WTC11 (cell line): ENCODE results near the gene NMUR2. TPM values are rescaled to one million over a fixed set of nuclear protein-coding genes. Genes with fewer than 3 reads are reported as not detected.

Experiments used
- ATAC-seq: fragments of 200-7000 bp; cut with Tn5 transposase; 2 replicates; pipeline ENCODE4 v1.10.0; 2021; ENCODE audit warnings: mild to moderate bottlenecking, moderate library complexity
- Bru-seq: library from RNA; stranded (reverse); fragments of 400-500 nt; gene quantifications from one replicate; lab custom pipeline; 2021; lab: Mats Ljungman, UMichigan
- CTCF ChIA-PET: fragments of 300-600 bp; sonication (Branson Sonifier 250); formaldehyde crosslinking; loops from one replicate; lab custom pipeline; 2021; ENCODE audit warnings: antibody characterized with exemption; lab: Charles Lee
- POLR2A ChIA-PET: fragments of 350-600 bp; sonication (Branson Sonifier 250); formaldehyde crosslinking; loops from one replicate; lab custom pipeline; 2021; ENCODE audit warnings: antibody characterized with exemption; lab: Charles Lee
- DNase-seq: peaks from one replicate; pipeline ENCODE4 v3.0.0; 2021; ENCODE audit warnings: low spot score
- H3K27ac Mint-ChIP-seq: 2 replicates; pipeline ENCODE4 v1.8.0; 2021; ENCODE audit warnings: mixed read lengths
- H3K27me3 Mint-ChIP-seq: 2 replicates; pipeline ENCODE4 v1.8.0; 2021; ENCODE audit warnings: low read depth, mild to moderate bottlenecking, moderate library complexity, mixed read lengths
- H3K36me3 Mint-ChIP-seq: 2 replicates; pipeline ENCODE4 v1.8.0; 2021; ENCODE audit warnings: mixed read lengths
- H3K4me1 Mint-ChIP-seq: 2 replicates; pipeline ENCODE4 v1.8.0; 2022; ENCODE audit warnings: mixed read lengths
- H3K4me3 Mint-ChIP-seq: 2 replicates; pipeline ENCODE4 v1.8.0; 2021; ENCODE audit warnings: mild to moderate bottlenecking, moderate library complexity, mixed read lengths
- H3K9me3 Mint-ChIP-seq: 2 replicates; pipeline ENCODE4 v1.8.0; 2021; ENCODE audit warnings: mixed read lengths
- FOXP1 ChIP-seq: sonication (generic); formaldehyde crosslinking; IDR thresholded peaks from 2 replicates; pipeline ENCODE4 v1.8.0; 2022; ENCODE audit warnings: missing genetic modification reagents, mild to moderate bottlenecking, moderate library complexity, borderline replicate concordance
- JAZF1 ChIP-seq: fragments of 250-450 bp; sonication (Bioruptor Pico); IDR thresholded peaks from 2 replicates; pipeline ENCODE4 v1.9.0; 2021; ENCODE audit warnings: moderate library complexity, mild to moderate bottlenecking, inconsistent platforms
- KAT7 ChIP-seq: sonication (generic); formaldehyde crosslinking; IDR thresholded peaks from 2 replicates; pipeline ENCODE4 v1.8.1; 2023; ENCODE audit warnings: missing genetic modification reagents, mild to moderate bottlenecking, borderline replicate concordance
- NR2C2 ChIP-seq: sonication (generic); formaldehyde crosslinking; IDR thresholded peaks from 2 replicates; pipeline ENCODE4 v1.8.0; 2022; ENCODE audit warnings: mild to moderate bottlenecking, missing genetic modification reagents
- PRRX2 ChIP-seq: fragments of 250-450 bp; sonication (Bioruptor Pico); IDR thresholded peaks from 2 replicates; pipeline ENCODE4 v1.8.0; 2021; ENCODE audit warnings: mild to moderate bottlenecking
- SMAD3 ChIP-seq: sonication (generic); formaldehyde crosslinking; IDR thresholded peaks from 2 replicates; pipeline ENCODE4 v1.8.0; 2022; ENCODE audit warnings: missing genetic modification reagents, mild to moderate bottlenecking, borderline replicate concordance
- SMAD4 ChIP-seq: sonication (generic); formaldehyde crosslinking; IDR thresholded peaks from 2 replicates; pipeline ENCODE4 v1.8.0; 2022; ENCODE audit warnings: mild to moderate bottlenecking, missing genetic modification reagents
- STAT6 ChIP-seq: sonication (generic); formaldehyde crosslinking; conservative IDR thresholded peaks from 2 replicates; pipeline ENCODE4 v1.8.1; 2023; ENCODE audit warnings: mild to moderate bottlenecking, low read depth, missing genetic modification reagents, moderate library complexity
- TP53 ChIP-seq: sonication (generic); formaldehyde crosslinking; IDR thresholded peaks from 2 replicates; pipeline ENCODE4 v1.8.1; 2023; ENCODE audit warnings: mild to moderate bottlenecking, missing genetic modification reagents
- ZNF138 ChIP-seq: sonication (generic); formaldehyde crosslinking; conservative IDR thresholded peaks from 2 replicates; pipeline ENCODE4 v1.8.1; 2022; ENCODE audit warnings: mild to moderate bottlenecking, moderate library complexity, missing genetic modification reagents
- ZNF423 ChIP-seq: fragments of 250-450 bp; sonication (Bioruptor Pico); IDR thresholded peaks from 2 replicates; pipeline ENCODE4 v2.1.2; 2022; ENCODE audit warnings: mild to moderate bottlenecking, moderate library complexity
- ZNF425 ChIP-seq: fragments of 250-450 bp; sonication (Bioruptor Pico); conservative IDR thresholded peaks from 2 replicates; pipeline ENCODE4 v1.9.0; 2021; ENCODE audit warnings: mild to moderate bottlenecking
- ZNF671 ChIP-seq: fragments of 250-450 bp; sonication (Bioruptor Pico); IDR thresholded peaks from 2 replicates; pipeline ENCODE4 v1.8.0; 2021; ENCODE audit warnings: mild to moderate bottlenecking
- long read RNA-seq, 3 experiments: library from RNA in 1 of 3; library from capped mRNA in 1 of 3; library from polyadenylated mRNA in 1 of 3; unstranded in 2 of 3; stranded (forward) in 1 of 3; transcript quantifications; one replicate each; pipeline ENCODE4 v2.0.0, GENCODE V29; 2021
- total RNA-seq: library from RNA; stranded (reverse); gene quantifications from 3 replicates; pipeline ENCODE4 v1.2.3, GENCODE V29; 2021

Gene NMUR2
- total RNA-seq = 0.16 TPM in 1 of 3 replicates, not detected in the others
- Bru-seq, nascent RNA = percentile 21 among the genes with signal in this experiment
- long read RNA-seq, experiment 1 = 0 reads
- long read RNA-seq, experiment 2 = 0 reads
- long read RNA-seq, experiment 3 = 0 reads

GRCh38 chr5:152405145-152405544 lies at the start of gene NMUR2:
TSS of gene NMUR2 (minus strand) at chr5:152405279. CDS start at chr5:152405113, 166 bp downstream.
- TF ChIP-seq STAT6 (CRISPR knock-in tag) = no peak
- 0 out of 2 replicates have a peak, but pooled peaks have one; percentile 22 for TF ChIP-seq TP53 (CRISPR knock-in tag)
- TF ChIP-seq JAZF1 (CRISPR knock-in tag) = no peak
- no peak for TF ChIP-seq ZNF425 (CRISPR knock-in tag)
- TF ChIP-seq FOXP1 (CRISPR knock-in tag) = no peak
- no peak for TF ChIP-seq SMAD3 (CRISPR knock-in tag)
- TF ChIP-seq NR2C2 (CRISPR knock-in tag) = no peak
- TF ChIP-seq KAT7 = no peak
- TF ChIP-seq, all 79 proteins: peak for 1
- Mint-ChIP-seq H3K9me3 (peaks cover 6% of the 10 kb centered on the region; the same call in 1 of the 2 replicates), H3K27me3 (peaks cover 7% of the 10 kb centered on the region), H3K4me3 (no peak within 1 kb of the TSS), H3K27ac (no peak within 1 kb of the TSS), H3K4me1 (peaks cover 5% of the 10 kb centered on the region), H3K36me3 (no peaks in the 10 kb centered on the region)
- ChIA-PET POLR2A (no interaction called here), CTCF (interaction anchor here (0.6 kb wide), 1 partner anchor 50 kb away, joined by 3 read pairs; no protein-coding TSS in a partner anchor)
- peak; percentile 64 for DNase-seq
- peak; percentile 100 for ATAC-seq

- ATAC-seq = peak; percentile 63
- DNase-seq = no peak
- no peaks in the 10 kb centered on the region for H3K36me3 Mint-ChIP-seq
- POLR2A ChIA-PET = no interaction called here
- H3K9me3 Mint-ChIP-seq = peaks cover 6% of the 10 kb centered on the region; the same call in 1 of the 2 replicates
- peaks cover 14% of the 10 kb centered on the region for H3K4me1 Mint-ChIP-seq
- CTCF ChIA-PET = interaction anchor here (0.7 kb wide), 1 partner anchor 11 kb away, joined by 3 read pairs; no protein-coding TSS in a partner anchor
- no peak overlapping the region for H3K4me3 Mint-ChIP-seq
- H3K27ac Mint-ChIP-seq = no peak overlapping the region
- no peak for TF ChIP-seq SMAD4 (CRISPR knock-in tag)
- TF ChIP-seq TP53 (CRISPR knock-in tag) = no peak
- no peak for TF ChIP-seq ZNF671 (CRISPR knock-in tag)
- H3K27me3 Mint-ChIP-seq = no peaks in the 10 kb centered on the region
These were observed 38.9 kb upstream of the NMUR2 start for GRCh38 chr5:152443935-152444334.

- no peak for TF ChIP-seq ZNF138
- no peak for TF ChIP-seq KAT7
- no peak for TF ChIP-seq PRRX2 (CRISPR knock-in tag)
- no peak for TF ChIP-seq ZNF425 (CRISPR knock-in tag)
- no peak for TF ChIP-seq SMAD3 (CRISPR knock-in tag)
- no peak for TF ChIP-seq ZNF423 (CRISPR knock-in tag)
- TF ChIP-seq, all 79 proteins: peak for 0
- ATAC-seq = no peak
- peaks cover 24% of the 10 kb centered on the region for H3K4me1 Mint-ChIP-seq
- no peaks in the 10 kb centered on the region for H3K36me3 Mint-ChIP-seq
- DNase-seq = no peak
- ChIA-PET CTCF (no interaction called here), POLR2A (no interaction called here)
- H3K27ac Mint-ChIP-seq = no peak overlapping the region
- H3K4me3 Mint-ChIP-seq = no peak overlapping the region
- H3K27me3 Mint-ChIP-seq = no peaks in the 10 kb centered on the region
- peaks cover 6% of the 10 kb centered on the region; the same call in 1 of the 2 replicates for H3K9me3 Mint-ChIP-seq
These were observed 34.7 kb upstream of the NMUR2 start for GRCh38 chr5:152439791-152440190.
